HCT116 (cell line): ENCODE measurements around the gene EIF2B2. TPM values are rescaled to one million over a fixed set of nuclear protein-coding genes. Genes with fewer than 3 reads are reported as not detected.

Experiments
- ATAC-seq: fragments of 200-7000 bp; cut with Tn5 transposase; 2 replicates; pipeline ENCODE4 v1.9.1; 2020; ENCODE audit warnings: mild to moderate bottlenecking, moderate library complexity
- BruUV-seq: library from RNA; stranded (reverse); fragments of 400-500 nt; replicated peaks from 2 replicates; lab custom pipeline; 2021; lab: Mats Ljungman, UMichigan
- CTCF ChIA-PET: fragments of 300-600 bp; sonication (Branson Sonifier 250); formaldehyde crosslinking; loops from one replicate; lab custom pipeline; 2021; ENCODE audit warnings: antibody characterized with exemption; lab: Charles Lee
- POLR2A ChIA-PET: fragments of 300-600, 350-600 bp; sonication (Branson Sonifier 250); formaldehyde crosslinking; loops from one replicate; lab custom pipeline; 2021; ENCODE audit warnings: antibody characterized with exemption; lab: Charles Lee
- RAD21 ChIA-PET, 2 experiments: fragments of 300-600 bp; sonication (Branson Sonifier 250); formaldehyde crosslinking; loops; one replicate each; lab custom pipeline; 2023; ENCODE audit warnings: low total read pairs in 2 of 2; ENCODE audit not compliant: uncharacterized antibody in 2 of 2, unreplicated experiment in 2 of 2, low non-redundant PET in 1 of 2; lab: Charles Lee
- DNase-seq: peaks from one replicate; pipeline ENCODE4 v3.0.0-alpha.2; 2010; ENCODE audit warnings: low read depth, low spot score
- H2AFZ ChIP-seq: fragments of 200-600 bp; shearing (Covaris generic), sonication (generic); 2 replicates; pipeline ENCODE4 v1.6.1; 2017; ENCODE audit warnings: low read depth, mixed run types, mixed read lengths, antibody characterized with exemption, low read length; ENCODE audit not compliant: poor library complexity, severe bottlenecking
- H3K27ac ChIP-seq: 2 replicates; pipeline ENCODE4 v1.5.1; 2012; ENCODE audit warnings: low read depth, low read length
- H3K27me3 ChIP-seq: fragments of 200-600 bp; sonication (generic); 2 replicates; pipeline ENCODE4 v1.6.1; 2016; ENCODE audit warnings: mixed run types, low read length, mixed read lengths; ENCODE audit not compliant: insufficient read depth
- H3K36me3 ChIP-seq, 2 experiments: fragments of 200-500 bp in 1 of 2; fragments of 200-600 bp in 1 of 2; sonication (Bioruptor generic) in 1 of 2; sonication (generic) in 1 of 2; 2 replicates each; pipeline versions ENCODE4 v1.5.1 to v1.6.1; 2014 to 2016; ENCODE audit warnings: low read length in 2 of 2, inconsistent platforms in 1 of 2, mixed read lengths in 1 of 2, mixed run types in 1 of 2; ENCODE audit not compliant: insufficient read depth in 2 of 2, control insufficient read depth in 1 of 2
- H3K4me1 ChIP-seq, 2 experiments: fragments of 200-600 bp in 1 of 2; sonication (generic) in 1 of 2; 2 replicates each; pipeline versions ENCODE4 v1.5.1 to v1.6.1; 2012 to 2017; ENCODE audit warnings: low read length in 2 of 2, inconsistent platforms in 1 of 2, mild to moderate bottlenecking in 1 of 2, mixed read lengths in 1 of 2, mixed run types in 1 of 2, moderate library complexity in 1 of 2; ENCODE audit not compliant: insufficient read depth in 2 of 2, control insufficient read depth in 1 of 2
- H3K4me2 ChIP-seq: fragments of 200-600 bp; sonication (generic); 2 replicates; pipeline ENCODE4 v1.6.1; 2017; ENCODE audit warnings: mixed run types, low read length, mixed read lengths
- H3K4me3 ChIP-seq, 2 experiments: fragments of 200-600 bp in 1 of 2; sonication (generic) in 1 of 2; replicated peaks in 1 of 2; 2 replicates each; pipeline ENCODE4 v1.5.1; 2011 to 2016; ENCODE audit warnings: low read length in 2 of 2, control low read depth in 1 of 2, low read depth in 1 of 2, mild to moderate bottlenecking in 1 of 2, mixed read lengths in 1 of 2, mixed run types in 1 of 2
- H3K79me2 ChIP-seq: fragments of 200-600 bp; sonication (generic); 2 replicates; pipeline ENCODE4 v1.6.1; 2017; ENCODE audit warnings: mild to moderate bottlenecking, mixed run types, low read length, moderate library complexity, mixed read lengths; ENCODE audit not compliant: insufficient read depth
- H3K9ac ChIP-seq: fragments of 200-600 bp; sonication (generic); 2 replicates; pipeline ENCODE4 v1.6.1; 2016; ENCODE audit warnings: low read length, mixed read lengths
- H3K9me2 ChIP-seq: fragments of 200-600 bp; sonication (generic), shearing (Covaris generic); 2 replicates; pipeline ENCODE4 v1.6.1; 2017; ENCODE audit warnings: mixed run types, mild to moderate bottlenecking, moderate library complexity; ENCODE audit not compliant: insufficient read depth
- H3K9me3 ChIP-seq, 2 experiments: fragments of 200-500 bp in 1 of 2; fragments of 200-600 bp in 1 of 2; sonication (Bioruptor generic) in 1 of 2; sonication (generic) in 1 of 2; 2 replicates each; pipeline ENCODE4 v1.6.1; 2014 to 2017; ENCODE audit warnings: low read length in 2 of 2, mixed read lengths in 2 of 2, inconsistent platforms in 1 of 2, low read depth in 1 of 2, mild to moderate bottlenecking in 1 of 2, mixed run types in 1 of 2, moderate library complexity in 1 of 2; ENCODE audit not compliant: control insufficient read depth in 1 of 2, insufficient read depth in 1 of 2
- H4K20me1 ChIP-seq: fragments of 200-600 bp; sonication (generic), shearing (Covaris generic); 2 replicates; pipeline ENCODE4 v1.6.1; 2017; ENCODE audit warnings: mixed run types, mild to moderate bottlenecking, moderate library complexity; ENCODE audit not compliant: insufficient read depth
- ELF1 ChIP-seq: IDR thresholded peaks from 2 replicates; pipeline ENCODE4 v1.6.1; 2012; ENCODE audit warnings: low read depth, borderline replicate concordance
- EZH2 ChIP-seq: fragments of 200-600 bp; sonication (generic); IDR thresholded peaks from 2 replicates; pipeline ENCODE4 v1.6.1; 2017; ENCODE audit warnings: antibody characterized with exemption, mixed run types
- POLR2AphosphoS5 ChIP-seq: IDR thresholded peaks from 2 replicates; pipeline ENCODE4 v1.6.1; 2011; ENCODE audit warnings: mild to moderate bottlenecking, low read depth, low read length, moderate library complexity
- SP1 ChIP-seq: IDR thresholded peaks from 2 replicates; pipeline ENCODE4 v1.6.1; 2012; ENCODE audit warnings: low read depth
- SRF ChIP-seq: IDR thresholded peaks from 2 replicates; pipeline ENCODE4 v1.6.1; 2012; ENCODE audit warnings: low read depth
- YY1 ChIP-seq: IDR thresholded peaks from 2 replicates; pipeline ENCODE4 v1.6.1; 2011; ENCODE audit warnings: low read length, low read depth, moderate library complexity, mild to moderate bottlenecking; ENCODE audit not compliant: insufficient replicate concordance; ENCODE audit errors: extremely low read depth
- ZFX ChIP-seq: fragments of 450-650 bp; IDR thresholded peaks from 2 replicates; pipeline ENCODE4 v1.6.1; 2017
- ZNF274 ChIP-seq: fragments of 200-500 bp; sonication (Bioruptor generic); IDR thresholded peaks from 2 replicates; pipeline ENCODE4 v1.6.1; 2014; ENCODE audit warnings: mild to moderate bottlenecking, low read depth, low read length, inconsistent platforms
- intact Hi-C: fragments of 100-400 bp; cut with micrococcal nuclease; formaldehyde crosslinking; loops from 2 replicates; pipeline ENCODE4 v1.10.0; 2022
- total RNA-seq: library from RNA; stranded (reverse); gene quantifications from one replicate; pipeline ENCODE4 v1.2.1, GENCODE V29; 2021; ENCODE audit not compliant: unreplicated experiment
- TF ChIP-seq, protein P1 (sequence below), 3 experiments: fragments of 200-600 bp in 1 of 3; sonication (generic) in 1 of 3; IDR thresholded peaks in 2 of 3; conservative IDR thresholded peaks in 1 of 3; 2 replicates each; pipeline ENCODE4 v1.5.1; 2012 to 2017; ENCODE audit warnings: low read depth in 2 of 3, low read length in 2 of 3, antibody characterized with exemption in 1 of 3, borderline replicate concordance in 1 of 3, control low read depth in 1 of 3, mild to moderate bottlenecking in 1 of 3, mixed read lengths in 1 of 3, mixed run types in 1 of 3, moderate library complexity in 1 of 3; ENCODE audit not compliant: insufficient read depth in 1 of 3
- TF ChIP-seq, protein P2 (sequence below): IDR thresholded peaks from 2 replicates; pipeline ENCODE4 v1.6.1; 2012
- TF ChIP-seq, protein P3 (sequence below): IDR thresholded peaks from 2 replicates; pipeline ENCODE4 v1.6.1; 2012; ENCODE audit warnings: low read depth
- TF ChIP-seq, protein P4 (sequence below): IDR thresholded peaks from 2 replicates; pipeline ENCODE4 v1.6.1; 2011; ENCODE audit warnings: mild to moderate bottlenecking, low read length, moderate library complexity; ENCODE audit not compliant: insufficient replicate concordance; ENCODE audit errors: extremely low read depth

The EIF2B2 gene
- total RNA-seq, 1 experiment from 2014 or later = 54.8 TPM

DNA sequence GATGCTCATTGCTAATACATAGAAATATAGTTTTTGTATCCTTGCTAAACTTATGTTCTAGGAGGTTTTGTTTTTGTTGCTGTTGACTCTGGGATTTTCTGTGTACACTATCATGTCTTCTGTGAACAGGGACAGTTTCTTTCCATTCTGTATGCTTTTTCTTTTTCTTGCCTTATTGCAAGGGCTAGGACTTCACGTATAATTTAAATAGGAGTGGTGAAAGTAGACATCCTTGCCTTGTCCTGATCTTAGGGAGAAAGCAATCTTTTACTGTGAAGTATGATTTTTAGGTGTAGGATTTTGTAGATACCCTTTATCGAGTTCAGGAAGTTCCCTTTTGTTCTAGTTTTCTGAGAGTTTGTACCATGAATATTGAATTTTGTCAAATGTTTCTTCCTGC, 1.5 kb upstream of the EIF2B2 start:
- Histone ChIP-seq H3K27me3 (no peaks in the 10 kb centered on the region), H3K9me2 (no peaks in the 10 kb centered on the region), H3K9me3 (no peaks in the 10 kb centered on the region), H3K9ac (no peak overlapping the region), H3K27ac (no peak overlapping the region), H4K20me1 (no peaks in the 10 kb centered on the region), H3K4me1 (peaks cover 7 to 16% of the 10 kb centered on the region in 2 experiments), H3K4me3 (no peak overlapping the region), H2AFZ (no peak overlapping the region), H3K36me3 (peaks cover 4 to 6% of the 10 kb centered on the region in 2 experiments; a peak in 2 of 4 replicates), H3K79me2 (peaks cover 21% of the 10 kb centered on the region), H3K4me2 (no peak overlapping the region)
- TF ChIP-seq SP1 = no peak
- TF ChIP-seq ELF1 = no peak
- TF ChIP-seq, protein P1, sequence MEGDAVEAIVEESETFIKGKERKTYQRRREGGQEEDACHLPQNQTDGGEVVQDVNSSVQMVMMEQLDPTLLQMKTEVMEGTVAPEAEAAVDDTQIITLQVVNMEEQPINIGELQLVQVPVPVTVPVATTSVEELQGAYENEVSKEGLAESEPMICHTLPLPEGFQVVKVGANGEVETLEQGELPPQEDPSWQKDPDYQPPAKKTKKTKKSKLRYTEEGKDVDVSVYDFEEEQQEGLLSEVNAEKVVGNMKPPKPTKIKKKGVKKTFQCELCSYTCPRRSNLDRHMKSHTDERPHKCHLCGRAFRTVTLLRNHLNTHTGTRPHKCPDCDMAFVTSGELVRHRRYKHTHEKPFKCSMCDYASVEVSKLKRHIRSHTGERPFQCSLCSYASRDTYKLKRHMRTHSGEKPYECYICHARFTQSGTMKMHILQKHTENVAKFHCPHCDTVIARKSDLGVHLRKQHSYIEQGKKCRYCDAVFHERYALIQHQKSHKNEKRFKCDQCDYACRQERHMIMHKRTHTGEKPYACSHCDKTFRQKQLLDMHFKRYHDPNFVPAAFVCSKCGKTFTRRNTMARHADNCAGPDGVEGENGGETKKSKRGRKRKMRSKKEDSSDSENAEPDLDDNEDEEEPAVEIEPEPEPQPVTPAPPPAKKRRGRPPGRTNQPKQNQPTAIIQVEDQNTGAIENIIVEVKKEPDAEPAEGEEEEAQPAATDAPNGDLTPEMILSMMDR (IDR thresholded peaks at IDR 0.05 in 2 of 3, conservative IDR thresholded peaks at IDR 0.05 in 1 of 3; ENCODE audit: borderline replicate concordance in 1 of 3, insufficient read depth in 1 of 3, low read depth in 2 of 3, low read length in 2 of 3) = no peak
- TF ChIP-seq SRF = no peak
- TF ChIP-seq, protein P2, sequence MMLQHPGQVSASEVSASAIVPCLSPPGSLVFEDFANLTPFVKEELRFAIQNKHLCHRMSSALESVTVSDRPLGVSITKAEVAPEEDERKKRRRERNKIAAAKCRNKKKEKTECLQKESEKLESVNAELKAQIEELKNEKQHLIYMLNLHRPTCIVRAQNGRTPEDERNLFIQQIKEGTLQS = no peak
- no peak for TF ChIP-seq EZH2
- TF ChIP-seq ZFX = no peak
- TF ChIP-seq YY1 = no peak
- no peak for TF ChIP-seq ZNF274
- TF ChIP-seq, protein P3, sequence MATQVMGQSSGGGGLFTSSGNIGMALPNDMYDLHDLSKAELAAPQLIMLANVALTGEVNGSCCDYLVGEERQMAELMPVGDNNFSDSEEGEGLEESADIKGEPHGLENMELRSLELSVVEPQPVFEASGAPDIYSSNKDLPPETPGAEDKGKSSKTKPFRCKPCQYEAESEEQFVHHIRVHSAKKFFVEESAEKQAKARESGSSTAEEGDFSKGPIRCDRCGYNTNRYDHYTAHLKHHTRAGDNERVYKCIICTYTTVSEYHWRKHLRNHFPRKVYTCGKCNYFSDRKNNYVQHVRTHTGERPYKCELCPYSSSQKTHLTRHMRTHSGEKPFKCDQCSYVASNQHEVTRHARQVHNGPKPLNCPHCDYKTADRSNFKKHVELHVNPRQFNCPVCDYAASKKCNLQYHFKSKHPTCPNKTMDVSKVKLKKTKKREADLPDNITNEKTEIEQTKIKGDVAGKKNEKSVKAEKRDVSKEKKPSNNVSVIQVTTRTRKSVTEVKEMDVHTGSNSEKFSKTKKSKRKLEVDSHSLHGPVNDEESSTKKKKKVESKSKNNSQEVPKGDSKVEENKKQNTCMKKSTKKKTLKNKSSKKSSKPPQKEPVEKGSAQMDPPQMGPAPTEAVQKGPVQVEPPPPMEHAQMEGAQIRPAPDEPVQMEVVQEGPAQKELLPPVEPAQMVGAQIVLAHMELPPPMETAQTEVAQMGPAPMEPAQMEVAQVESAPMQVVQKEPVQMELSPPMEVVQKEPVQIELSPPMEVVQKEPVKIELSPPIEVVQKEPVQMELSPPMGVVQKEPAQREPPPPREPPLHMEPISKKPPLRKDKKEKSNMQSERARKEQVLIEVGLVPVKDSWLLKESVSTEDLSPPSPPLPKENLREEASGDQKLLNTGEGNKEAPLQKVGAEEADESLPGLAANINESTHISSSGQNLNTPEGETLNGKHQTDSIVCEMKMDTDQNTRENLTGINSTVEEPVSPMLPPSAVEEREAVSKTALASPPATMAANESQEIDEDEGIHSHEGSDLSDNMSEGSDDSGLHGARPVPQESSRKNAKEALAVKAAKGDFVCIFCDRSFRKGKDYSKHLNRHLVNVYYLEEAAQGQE = no peak
- TF ChIP-seq, protein P4, sequence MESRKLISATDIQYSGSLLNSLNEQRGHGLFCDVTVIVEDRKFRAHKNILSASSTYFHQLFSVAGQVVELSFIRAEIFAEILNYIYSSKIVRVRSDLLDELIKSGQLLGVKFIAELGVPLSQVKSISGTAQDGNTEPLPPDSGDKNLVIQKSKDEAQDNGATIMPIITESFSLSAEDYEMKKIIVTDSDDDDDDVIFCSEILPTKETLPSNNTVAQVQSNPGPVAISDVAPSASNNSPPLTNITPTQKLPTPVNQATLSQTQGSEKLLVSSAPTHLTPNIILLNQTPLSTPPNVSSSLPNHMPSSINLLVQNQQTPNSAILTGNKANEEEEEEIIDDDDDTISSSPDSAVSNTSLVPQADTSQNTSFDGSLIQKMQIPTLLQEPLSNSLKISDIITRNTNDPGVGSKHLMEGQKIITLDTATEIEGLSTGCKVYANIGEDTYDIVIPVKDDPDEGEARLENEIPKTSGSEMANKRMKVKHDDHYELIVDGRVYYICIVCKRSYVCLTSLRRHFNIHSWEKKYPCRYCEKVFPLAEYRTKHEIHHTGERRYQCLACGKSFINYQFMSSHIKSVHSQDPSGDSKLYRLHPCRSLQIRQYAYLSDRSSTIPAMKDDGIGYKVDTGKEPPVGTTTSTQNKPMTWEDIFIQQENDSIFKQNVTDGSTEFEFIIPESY = no peak
- TF ChIP-seq POLR2AphosphoS5 = no peak
- ChIA-PET RAD21 (no interaction called here), POLR2A (no interaction called here), CTCF (no interaction called here)
- no TSS peak for BruUV-seq
- intact Hi-C loops = no loop called here
- ATAC-seq (no peak), DNase-seq (no peak)
